HEK293 (cell line): ENCODE measurements around the gene ESM1.
A peak's percentile ranks its signal among the peaks of the same experiment; 100 is the strongest.

Source experiments
- CTCF ChIA-PET: fragments of 350-600 bp; formaldehyde crosslinking; extraction: SDS; loops from one replicate; lab custom pipeline; 2021; ENCODE audit warnings: antibody characterized with exemption; lab: Yijun Ruan, JAX
- POLR2A ChIA-PET: fragments of 300-600 bp; formaldehyde crosslinking; extraction: SDS; loops from one replicate; lab custom pipeline; 2020; ENCODE audit warnings: antibody characterized with exemption, inconsistent platforms; lab: Yijun Ruan, JAX
- H3K27ac ChIP-seq: fragments of 200-500 bp; sonication (Bioruptor generic); 2 replicates; pipeline ENCODE4 v1.5.1; 2014; ENCODE audit warnings: low read depth, low read length, control low read depth, inconsistent platforms; ENCODE audit errors: extremely low read depth
- H3K36me3 ChIP-seq, 2 experiments: fragments of 200-500 bp in 1 of 2; sonication (Bioruptor generic) in 1 of 2; 1 replicate in 1 of 2; 2 replicates in 1 of 2; pipeline ENCODE4 v1.5.1; 2014 to 2017; ENCODE audit warnings: inconsistent platforms in 2 of 2, low read length in 2 of 2; ENCODE audit not compliant: control insufficient read depth in 2 of 2, insufficient read depth in 1 of 2
- H3K4me1 ChIP-seq: fragments of 200-500 bp; sonication (Bioruptor generic); 2 replicates; pipeline ENCODE4 v1.5.1; 2014; ENCODE audit warnings: mild to moderate bottlenecking, low read length, inconsistent platforms; ENCODE audit not compliant: control insufficient read depth, insufficient read depth
- H3K4me3 ChIP-seq: 2 replicates; pipeline ENCODE4 v1.5.1; 2011; ENCODE audit warnings: low read depth, mild to moderate bottlenecking, control low read depth, low read length, moderate library complexity
- H3K9me3 ChIP-seq: fragments of 200-500 bp; sonication (Bioruptor generic); 2 replicates; pipeline ENCODE4 v1.5.1; 2014; ENCODE audit warnings: low read depth, low read length, inconsistent platforms; ENCODE audit not compliant: control insufficient read depth, insufficient read depth
- BCL11A ChIP-seq: fragments of 450-650 bp; formaldehyde crosslinking; IDR thresholded peaks from 2 replicates; pipeline ENCODE4 v1.5.1; 2016; ENCODE audit warnings: low read depth, missing biosample characterization, missing genetic modification characterization
- FEZF1 ChIP-seq: fragments of 450-650 bp; formaldehyde crosslinking; IDR thresholded peaks from 2 replicates; pipeline ENCODE4 v1.5.1; 2016; ENCODE audit warnings: missing biosample characterization, missing genetic modification characterization
- HOXA7 ChIP-seq: sonication (generic); formaldehyde crosslinking; IDR thresholded peaks from 2 replicates; pipeline ENCODE4 v1.8.1; 2022; ENCODE audit warnings: missing genetic modification reagents, borderline replicate concordance
- SCRT1 ChIP-seq: fragments of 450-650 bp; formaldehyde crosslinking; IDR thresholded peaks from 2 replicates; pipeline ENCODE4 v1.5.1; 2016; ENCODE audit warnings: missing biosample characterization, missing genetic modification characterization, borderline replicate concordance
- SCRT2 ChIP-seq: fragments of 450-650 bp; formaldehyde crosslinking; IDR thresholded peaks from 2 replicates; pipeline ENCODE4 v1.5.1; 2016; ENCODE audit warnings: missing biosample characterization, missing genetic modification characterization
- TCF7L2 ChIP-seq: IDR thresholded peaks from 2 replicates; pipeline ENCODE4 v1.6.1; 2011; ENCODE audit warnings: low read depth, mild to moderate bottlenecking, inconsistent platforms, low read length, moderate library complexity, borderline replicate concordance
- ZBTB1 ChIP-seq: fragments of 450-650 bp; formaldehyde crosslinking; IDR thresholded peaks from 2 replicates; pipeline ENCODE4 v1.5.1; 2016; ENCODE audit warnings: missing biosample characterization, missing genetic modification characterization
- ZNF114 ChIP-seq: fragments of 450-650 bp; formaldehyde crosslinking; IDR thresholded peaks from 2 replicates; pipeline ENCODE4 v1.5.0; 2017; ENCODE audit warnings: missing biosample characterization, missing genetic modification characterization
- ZNF138 ChIP-seq: fragments of 450-650 bp; formaldehyde crosslinking; IDR thresholded peaks from 2 replicates; pipeline ENCODE4 v1.5.1; 2016; ENCODE audit warnings: missing biosample characterization, missing genetic modification characterization, borderline replicate concordance
- ZNF140 ChIP-seq: fragments of 450-650 bp; formaldehyde crosslinking; IDR thresholded peaks from 2 replicates; pipeline ENCODE4 v1.5.1; 2016; ENCODE audit warnings: missing biosample characterization, missing genetic modification characterization
- ZNF157 ChIP-seq: fragments of 450-650 bp; formaldehyde crosslinking; IDR thresholded peaks from 2 replicates; pipeline ENCODE4 v1.5.1; 2016; ENCODE audit warnings: missing biosample characterization, missing genetic modification characterization
- ZNF16 ChIP-seq: fragments of 450-650 bp; formaldehyde crosslinking; IDR thresholded peaks from 2 replicates; pipeline ENCODE4 v1.5.1; 2016; ENCODE audit warnings: low read depth, missing biosample characterization, missing genetic modification characterization
- ZNF37A ChIP-seq: fragments of 450-650 bp; IDR thresholded peaks from 2 replicates; pipeline ENCODE4 v1.5.1; 2018; ENCODE audit warnings: missing biosample characterization, missing genetic modification characterization
- ZNF521 ChIP-seq: fragments of 450-650 bp; formaldehyde crosslinking; IDR thresholded peaks from 2 replicates; pipeline ENCODE4 v1.5.1; 2017; ENCODE audit warnings: missing biosample characterization, mild to moderate bottlenecking, missing genetic modification characterization
- ZNF530 ChIP-seq: fragments of 450-650 bp; formaldehyde crosslinking; IDR thresholded peaks from 2 replicates; pipeline ENCODE4 v1.5.1; 2016; ENCODE audit warnings: low read depth, missing biosample characterization, missing genetic modification characterization
- ZNF624 ChIP-seq: fragments of 450-650 bp; formaldehyde crosslinking; IDR thresholded peaks from 2 replicates; pipeline ENCODE4 v1.5.1; 2017; ENCODE audit warnings: missing biosample characterization, missing genetic modification characterization
- ZNF629 ChIP-seq: fragments of 450-650 bp; formaldehyde crosslinking; IDR thresholded peaks from 2 replicates; pipeline ENCODE4 v1.5.1; 2017; ENCODE audit warnings: missing biosample characterization, missing genetic modification characterization
- ZNF791 ChIP-seq: fragments of 450-650 bp; formaldehyde crosslinking; IDR thresholded peaks from 2 replicates; pipeline ENCODE4 v1.5.1; 2016; ENCODE audit warnings: missing biosample characterization, missing genetic modification characterization
- ZNF830 ChIP-seq: fragments of 450-650 bp; IDR thresholded peaks from 2 replicates; pipeline ENCODE4 v1.5.0; 2018; ENCODE audit warnings: missing biosample characterization, missing genetic modification characterization, low read depth, mild to moderate bottlenecking, moderate library complexity
- TF ChIP-seq, protein P1 (sequence below): fragments of 450-650 bp; formaldehyde crosslinking; IDR thresholded peaks from 2 replicates; pipeline ENCODE4 v1.5.1; 2016; ENCODE audit warnings: missing biosample characterization, missing genetic modification characterization
- TF ChIP-seq, protein P2 (sequence below): fragments of 450-650 bp; formaldehyde crosslinking; IDR thresholded peaks from 2 replicates; pipeline ENCODE4 v1.5.1; 2016; ENCODE audit warnings: missing biosample characterization, missing genetic modification characterization
- TF ChIP-seq, protein P3 (sequence below): fragments of 450-650 bp; formaldehyde crosslinking; IDR thresholded peaks from 2 replicates; pipeline ENCODE4 v1.5.1; 2017; ENCODE audit warnings: missing biosample characterization, missing genetic modification characterization
- TF ChIP-seq, protein P4 (sequence below): fragments of 450-650 bp; formaldehyde crosslinking; IDR thresholded peaks from 2 replicates; pipeline ENCODE4 v1.5.1; 2016; ENCODE audit warnings: missing biosample characterization, missing genetic modification characterization

Gene ESM1

DNA sequence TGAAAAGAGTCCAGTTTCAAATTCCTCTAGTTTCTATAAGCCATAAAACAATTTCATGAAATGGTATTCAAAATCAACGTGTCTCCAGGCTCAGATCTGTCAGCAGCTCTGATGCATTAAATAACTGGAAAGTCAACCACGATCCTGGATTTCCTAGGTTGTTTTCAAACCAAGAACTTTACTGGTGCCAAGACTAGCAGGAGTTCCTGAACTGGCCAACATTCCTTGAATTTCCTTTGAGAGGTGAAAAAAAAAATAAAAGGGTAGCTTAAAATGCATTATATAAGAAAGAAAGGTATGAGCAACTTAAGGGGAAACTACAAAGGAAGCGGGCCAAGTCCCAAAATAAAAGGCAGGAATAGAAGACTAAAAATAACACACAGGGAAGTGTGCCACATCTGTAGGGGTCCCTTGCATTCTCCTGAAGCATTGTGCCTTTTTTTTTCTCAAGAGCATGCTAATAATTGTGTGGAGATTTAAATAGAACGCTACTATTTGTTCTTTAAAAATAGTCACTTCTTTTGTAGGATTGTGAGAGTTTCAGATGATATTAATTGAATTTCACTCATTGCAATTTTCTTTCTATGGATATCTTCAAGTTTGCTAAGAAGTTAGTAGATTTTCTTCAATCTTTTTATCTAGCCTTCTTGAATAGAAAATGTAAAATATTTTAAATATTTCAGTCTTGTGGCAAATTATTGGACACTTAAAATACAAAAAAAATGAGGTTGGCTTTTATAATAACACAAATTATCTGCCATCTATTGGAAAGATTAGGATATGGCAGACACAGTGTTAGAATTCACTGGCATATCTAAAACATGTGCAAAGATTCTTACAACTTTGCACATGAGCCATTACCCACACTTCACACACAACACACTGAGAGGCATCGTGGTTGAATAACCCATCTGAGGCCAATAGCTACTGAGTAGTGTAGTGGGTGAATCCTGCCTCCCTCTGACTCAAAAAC, 15.3 kb downstream of the ESM1 start (continued):
- TF ChIP-seq, protein P1, sequence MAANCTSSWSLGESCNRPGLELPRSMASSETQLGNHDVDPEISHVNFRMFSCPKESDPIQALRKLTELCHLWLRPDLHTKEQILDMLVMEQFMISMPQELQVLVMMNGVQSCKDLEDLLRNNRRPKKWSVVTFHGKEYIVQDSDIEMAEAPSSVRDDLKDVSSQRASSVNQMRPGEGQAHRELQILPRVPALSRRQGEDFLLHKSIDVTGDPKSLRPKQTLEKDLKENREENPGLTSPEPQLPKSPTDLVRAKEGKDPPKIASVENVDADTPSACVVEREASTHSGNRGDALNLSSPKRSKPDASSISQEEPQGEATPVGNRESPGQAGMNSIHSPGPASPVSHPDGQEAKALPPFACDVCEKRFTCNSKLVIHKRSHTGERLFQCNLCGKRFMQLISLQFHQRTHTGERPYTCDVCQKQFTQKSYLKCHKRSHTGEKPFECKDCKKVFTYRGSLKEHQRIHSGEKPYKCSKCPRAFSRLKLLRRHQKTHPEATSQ (tag by site-specific recombination) = no peak
- TF ChIP-seq FEZF1 = no peak
- no peak for TF ChIP-seq TCF7L2
- no peak for TF ChIP-seq ZNF521 (tag by site-specific recombination)
- TF ChIP-seq ZNF629 (tag by site-specific recombination) = no peak
- no peak for TF ChIP-seq ZNF624
- TF ChIP-seq ZNF37A (tag by site-specific recombination) = no peak
- no peak for TF ChIP-seq HOXA7 (CRISPR knock-in tag)
- TF ChIP-seq ZNF530 = no peak
- no peak for TF ChIP-seq BCL11A

DNA sequence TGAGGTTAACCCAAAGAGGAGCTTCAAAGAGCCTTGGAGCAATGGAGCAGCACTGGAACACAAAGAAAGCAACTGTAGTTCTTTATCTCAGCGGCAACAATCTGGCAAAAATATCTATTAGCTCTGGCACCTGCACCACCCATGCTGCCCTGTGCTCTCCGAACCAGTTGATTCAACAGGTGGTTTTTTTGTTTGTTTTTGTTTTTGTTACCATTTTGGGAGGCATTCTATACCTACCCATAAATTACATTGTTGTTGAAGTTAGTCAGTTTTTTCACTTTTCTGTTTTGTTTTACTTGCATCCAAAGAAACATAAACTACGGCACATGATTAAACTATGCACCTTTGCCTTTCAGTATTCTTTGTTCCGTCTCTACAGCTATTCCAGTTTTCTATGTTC, 16.2 kb downstream of the ESM1 start:
- no peaks in the 10 kb centered on the region for H3K4me1 ChIP-seq
- H3K27ac ChIP-seq = no peak overlapping the region
- H3K36me3 ChIP-seq = no peaks in the 10 kb centered on the region
- CTCF ChIA-PET = interaction anchor here (0.9 to 1.4 kb wide), 3 partner anchors 9 to 25 kb away, joined by 3 to 5 read pairs (median 3); no protein-coding TSS in a partner anchor
- H3K4me3 ChIP-seq = no peak overlapping the region
- TF ChIP-seq ZNF157 (tag by site-specific recombination) (no peak), ZNF791 (no peak), SCRT1 (tag by site-specific recombination) (0 out of 2 replicates have a peak, but pooled peaks have one; percentile 51), ZNF830 (tag by site-specific recombination) (no peak), SCRT2 (peak; percentile 85)
- H3K9me3 ChIP-seq = no peaks in the 10 kb centered on the region
- POLR2A ChIA-PET = no interaction called here

DNA sequence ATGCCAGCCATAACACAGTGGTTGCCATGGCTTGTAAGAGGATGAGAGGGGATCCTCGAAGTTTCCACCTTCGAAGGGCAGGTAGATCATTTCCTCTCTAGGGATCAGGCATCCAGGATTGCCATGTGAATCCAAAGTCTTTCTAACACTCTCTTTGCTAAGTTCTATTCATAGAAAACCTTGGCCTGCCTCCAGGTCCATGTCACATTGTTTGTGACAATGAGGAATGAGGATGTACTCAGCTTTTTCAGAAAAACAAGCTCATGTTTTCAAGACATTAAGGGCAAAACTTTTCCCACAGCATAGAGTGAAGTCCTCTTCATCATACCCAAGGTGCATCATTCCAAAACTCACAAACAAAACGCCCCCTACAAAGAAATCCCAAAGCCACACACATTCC, 19.6 kb downstream of the ESM1 start:
- POLR2A ChIA-PET = no interaction called here
- no peaks in the 10 kb centered on the region for H3K36me3 ChIP-seq
- H3K27ac ChIP-seq = no peak overlapping the region
- H3K4me3 ChIP-seq = no peak overlapping the region
- H3K4me1 ChIP-seq = no peaks in the 10 kb centered on the region
- no peaks in the 10 kb centered on the region for H3K9me3 ChIP-seq
- CTCF ChIA-PET = interaction anchor here (0.7 to 1.2 kb wide), 3 partner anchors 21 to 194 kb away, joined by 3 to 4 read pairs (median 3); partner anchors contain the start of gene GPX8
- TF ChIP-seq ZNF16 (tag by site-specific recombination) = no peak
- TF ChIP-seq ZNF530 = no peak
- TF ChIP-seq, protein P2, sequence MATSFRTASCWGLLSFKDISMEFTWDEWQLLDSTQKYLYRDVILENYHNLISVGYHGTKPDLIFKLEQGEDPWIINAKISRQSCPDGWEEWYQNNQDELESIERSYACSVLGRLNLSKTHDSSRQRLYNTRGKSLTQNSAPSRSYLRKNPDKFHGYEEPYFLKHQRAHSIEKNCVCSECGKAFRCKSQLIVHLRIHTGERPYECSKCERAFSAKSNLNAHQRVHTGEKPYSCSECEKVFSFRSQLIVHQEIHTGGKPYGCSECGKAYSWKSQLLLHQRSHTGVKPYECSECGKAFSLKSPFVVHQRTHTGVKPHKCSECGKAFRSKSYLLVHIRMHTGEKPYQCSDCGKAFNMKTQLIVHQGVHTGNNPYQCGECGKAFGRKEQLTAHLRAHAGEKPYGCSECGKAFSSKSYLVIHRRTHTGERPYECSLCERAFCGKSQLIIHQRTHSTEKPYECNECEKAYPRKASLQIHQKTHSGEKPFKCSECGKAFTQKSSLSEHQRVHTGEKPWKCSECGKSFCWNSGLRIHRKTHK (tag by site-specific recombination) = no peak
- TF ChIP-seq ZBTB1 = no peak
- no peak for TF ChIP-seq HOXA7 (CRISPR knock-in tag)
- no peak for TF ChIP-seq ZNF114
- TF ChIP-seq, protein P3, sequence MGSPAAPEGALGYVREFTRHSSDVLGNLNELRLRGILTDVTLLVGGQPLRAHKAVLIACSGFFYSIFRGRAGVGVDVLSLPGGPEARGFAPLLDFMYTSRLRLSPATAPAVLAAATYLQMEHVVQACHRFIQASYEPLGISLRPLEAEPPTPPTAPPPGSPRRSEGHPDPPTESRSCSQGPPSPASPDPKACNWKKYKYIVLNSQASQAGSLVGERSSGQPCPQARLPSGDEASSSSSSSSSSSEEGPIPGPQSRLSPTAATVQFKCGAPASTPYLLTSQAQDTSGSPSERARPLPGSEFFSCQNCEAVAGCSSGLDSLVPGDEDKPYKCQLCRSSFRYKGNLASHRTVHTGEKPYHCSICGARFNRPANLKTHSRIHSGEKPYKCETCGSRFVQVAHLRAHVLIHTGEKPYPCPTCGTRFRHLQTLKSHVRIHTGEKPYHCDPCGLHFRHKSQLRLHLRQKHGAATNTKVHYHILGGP (tag by site-specific recombination) = no peak
- no peak for TF ChIP-seq ZNF138
- TF ChIP-seq, protein P4, sequence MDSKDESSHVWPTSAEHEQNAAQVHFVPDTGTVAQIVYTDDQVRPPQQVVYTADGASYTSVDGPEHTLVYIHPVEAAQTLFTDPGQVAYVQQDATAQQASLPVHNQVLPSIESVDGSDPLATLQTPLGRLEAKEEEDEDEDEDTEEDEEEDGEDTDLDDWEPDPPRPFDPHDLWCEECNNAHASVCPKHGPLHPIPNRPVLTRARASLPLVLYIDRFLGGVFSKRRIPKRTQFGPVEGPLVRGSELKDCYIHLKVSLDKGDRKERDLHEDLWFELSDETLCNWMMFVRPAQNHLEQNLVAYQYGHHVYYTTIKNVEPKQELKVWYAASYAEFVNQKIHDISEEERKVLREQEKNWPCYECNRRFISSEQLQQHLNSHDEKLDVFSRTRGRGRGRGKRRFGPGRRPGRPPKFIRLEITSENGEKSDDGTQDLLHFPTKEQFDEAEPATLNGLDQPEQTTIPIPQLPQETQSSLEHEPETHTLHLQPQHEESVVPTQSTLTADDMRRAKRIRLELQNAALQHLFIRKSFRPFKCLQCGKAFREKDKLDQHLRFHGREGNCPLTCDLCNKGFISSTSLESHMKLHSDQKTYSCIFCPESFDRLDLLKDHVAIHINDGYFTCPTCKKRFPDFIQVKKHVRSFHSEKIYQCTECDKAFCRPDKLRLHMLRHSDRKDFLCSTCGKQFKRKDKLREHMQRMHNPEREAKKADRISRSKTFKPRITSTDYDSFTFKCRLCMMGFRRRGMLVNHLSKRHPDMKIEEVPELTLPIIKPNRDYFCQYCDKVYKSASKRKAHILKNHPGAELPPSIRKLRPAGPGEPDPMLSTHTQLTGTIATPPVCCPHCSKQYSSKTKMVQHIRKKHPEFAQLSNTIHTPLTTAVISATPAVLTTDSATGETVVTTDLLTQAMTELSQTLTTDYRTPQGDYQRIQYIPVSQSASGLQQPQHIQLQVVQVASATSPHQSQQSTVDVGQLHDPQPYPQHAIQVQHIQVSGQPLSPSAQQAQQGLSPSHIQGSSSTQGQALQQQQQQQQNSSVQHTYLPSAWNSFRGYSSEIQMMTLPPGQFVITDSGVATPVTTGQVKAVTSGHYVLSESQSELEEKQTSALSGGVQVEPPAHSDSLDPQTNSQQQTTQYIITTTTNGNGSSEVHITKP = no peak
- TF ChIP-seq ZNF140 (tag by site-specific recombination) = no peak
